NB4 (cell line): ENCODE results near the gene TMEM184C.

ENCODE experiments used
- DNase-seq: peaks from one replicate; pipeline ENCODE4 v3.0.0; 2010; ENCODE audit warnings: low read depth
- H3K4me3 ChIP-seq: one replicate; pipeline ENCODE4 v1.5.1; 2011; ENCODE audit warnings: mild to moderate bottlenecking, low read depth, low read length, moderate library complexity
- MYC ChIP-seq: IDR thresholded peaks from 2 replicates; pipeline ENCODE4 v1.6.1; 2011; ENCODE audit warnings: low read depth, low read length
- POLR2A ChIP-seq: IDR thresholded peaks from 2 replicates; pipeline ENCODE4 v1.6.1; 2011; ENCODE audit warnings: mild to moderate bottlenecking; ENCODE audit not compliant: insufficient read length; ENCODE audit errors: extremely low read depth
- TF ChIP-seq, protein P1 (sequence below): IDR thresholded peaks from 2 replicates; pipeline ENCODE4 v1.6.1; 2011; ENCODE audit warnings: low read depth, low read length
- TF ChIP-seq, protein P2 (sequence below): IDR thresholded peaks from one replicate; pipeline ENCODE4 v1.5.1; 2012; ENCODE audit warnings: low read depth, low read length

The TMEM184C gene

DNA sequence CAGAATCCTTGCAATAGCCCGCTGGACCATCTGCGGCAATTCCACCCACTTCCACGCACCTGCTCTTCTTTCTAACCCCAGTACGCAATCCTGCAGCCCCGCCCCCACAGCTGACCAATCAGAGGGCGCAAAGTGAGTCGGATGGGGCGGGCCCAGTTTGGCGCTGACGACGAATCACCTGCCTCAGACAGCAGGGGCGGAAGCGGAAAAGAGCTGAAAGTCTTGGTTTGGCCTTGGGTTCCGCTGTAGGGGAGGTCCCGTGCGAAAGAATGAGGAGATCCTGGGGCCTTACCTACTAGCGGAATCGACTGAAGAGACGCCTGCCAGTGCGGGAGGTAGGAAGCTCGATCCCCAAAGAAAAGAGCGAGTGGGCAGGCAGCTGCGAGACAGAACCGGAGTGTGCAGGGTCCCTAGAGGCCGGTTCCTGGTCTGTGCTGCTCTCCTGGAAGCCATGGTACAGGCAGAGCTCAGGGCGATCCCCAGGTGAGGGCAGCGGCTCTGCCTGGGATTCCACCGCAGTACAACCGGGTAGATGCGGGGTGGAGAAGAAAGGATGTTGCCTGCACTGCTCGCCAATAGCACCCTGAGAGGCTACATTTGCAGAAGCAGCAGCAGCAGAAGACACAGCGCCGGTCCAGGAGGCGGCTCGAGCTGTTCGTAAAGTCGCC, at the start of gene TMEM184C:
TSS of gene TMEM184C (plus strand) at position 225 of the 668 bp plus-strand sequence. CDS start 560 bp downstream, outside the sequence.
- H3K4me3 ChIP-seq: peak within 1 kb of the TSS; percentile 98
- TF ChIP-seq, protein P1, sequence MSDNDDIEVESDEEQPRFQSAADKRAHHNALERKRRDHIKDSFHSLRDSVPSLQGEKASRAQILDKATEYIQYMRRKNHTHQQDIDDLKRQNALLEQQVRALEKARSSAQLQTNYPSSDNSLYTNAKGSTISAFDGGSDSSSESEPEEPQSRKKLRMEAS: peak; percentile 54
- TF ChIP-seq MYC (no peak), POLR2A (peak; percentile 76)
- peak; percentile 94 for DNase-seq

DNA sequence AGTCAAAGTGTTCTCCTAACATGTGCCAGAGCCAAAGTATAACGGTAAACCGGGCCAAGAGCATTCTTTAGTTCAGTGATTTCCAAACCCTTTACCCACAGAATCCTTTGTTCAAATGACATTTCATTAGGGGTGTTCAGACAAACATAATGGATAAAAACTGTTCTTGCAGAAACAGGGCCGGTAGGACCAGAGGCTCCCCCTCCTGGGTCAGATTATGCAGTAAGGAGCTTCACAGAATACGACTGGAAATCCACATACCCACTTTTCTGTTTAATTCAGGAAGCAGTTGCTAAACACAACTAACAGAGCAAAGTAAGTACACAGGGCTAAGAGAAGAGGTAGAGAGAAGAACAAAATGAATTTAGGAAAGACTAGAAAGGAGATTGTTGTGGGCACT, 46.6 kb upstream of the TMEM184C start:
- H3K4me3 ChIP-seq: no peak overlapping the region
- TF ChIP-seq, protein P1: no peak
- TF ChIP-seq MYC: no peak
- TF ChIP-seq POLR2A: no peak
- TF ChIP-seq, protein P2, sequence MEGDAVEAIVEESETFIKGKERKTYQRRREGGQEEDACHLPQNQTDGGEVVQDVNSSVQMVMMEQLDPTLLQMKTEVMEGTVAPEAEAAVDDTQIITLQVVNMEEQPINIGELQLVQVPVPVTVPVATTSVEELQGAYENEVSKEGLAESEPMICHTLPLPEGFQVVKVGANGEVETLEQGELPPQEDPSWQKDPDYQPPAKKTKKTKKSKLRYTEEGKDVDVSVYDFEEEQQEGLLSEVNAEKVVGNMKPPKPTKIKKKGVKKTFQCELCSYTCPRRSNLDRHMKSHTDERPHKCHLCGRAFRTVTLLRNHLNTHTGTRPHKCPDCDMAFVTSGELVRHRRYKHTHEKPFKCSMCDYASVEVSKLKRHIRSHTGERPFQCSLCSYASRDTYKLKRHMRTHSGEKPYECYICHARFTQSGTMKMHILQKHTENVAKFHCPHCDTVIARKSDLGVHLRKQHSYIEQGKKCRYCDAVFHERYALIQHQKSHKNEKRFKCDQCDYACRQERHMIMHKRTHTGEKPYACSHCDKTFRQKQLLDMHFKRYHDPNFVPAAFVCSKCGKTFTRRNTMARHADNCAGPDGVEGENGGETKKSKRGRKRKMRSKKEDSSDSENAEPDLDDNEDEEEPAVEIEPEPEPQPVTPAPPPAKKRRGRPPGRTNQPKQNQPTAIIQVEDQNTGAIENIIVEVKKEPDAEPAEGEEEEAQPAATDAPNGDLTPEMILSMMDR: no peak
- DNase-seq: no peak

DNA sequence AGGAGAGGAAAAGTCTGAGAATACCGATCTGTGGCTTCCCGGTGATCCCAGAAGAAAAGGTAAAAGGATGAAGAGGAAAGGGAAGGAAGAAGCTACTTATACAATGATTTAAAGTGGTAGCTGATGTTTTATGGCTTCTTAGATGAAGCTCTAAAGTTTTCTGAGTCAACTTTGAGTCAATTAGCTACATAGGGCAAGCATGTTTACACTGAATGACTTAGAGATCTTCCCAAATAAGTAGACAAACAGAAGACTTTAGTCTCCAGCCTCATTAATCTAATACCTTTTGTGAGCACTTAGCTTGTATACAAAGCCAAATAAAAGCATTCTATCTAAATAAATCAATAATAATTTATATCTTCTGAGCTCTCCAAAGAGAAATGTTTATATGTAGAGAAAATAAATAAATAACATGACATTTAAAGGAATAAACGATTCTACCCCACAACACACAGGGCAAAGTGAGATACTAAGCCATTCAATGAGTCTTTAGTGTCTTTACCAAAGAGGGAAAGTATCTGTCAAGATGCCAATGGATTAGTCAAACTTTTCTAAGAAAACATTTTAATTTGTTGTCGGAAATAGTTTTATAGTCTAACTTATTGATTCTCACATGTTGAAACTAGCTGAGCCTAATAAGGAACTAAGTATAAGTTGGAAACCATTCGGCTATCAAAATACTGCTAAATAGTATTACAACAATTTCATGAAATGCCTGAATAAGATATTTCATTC, 46.0 kb upstream of the TMEM184C start:
- TF ChIP-seq MYC: no peak
- no peak for TF ChIP-seq POLR2A
- TF ChIP-seq, protein P1: no peak
- TF ChIP-seq, protein P2: no peak
- DNase-seq: no peak
- H3K4me3 ChIP-seq: no peak overlapping the region

DNA sequence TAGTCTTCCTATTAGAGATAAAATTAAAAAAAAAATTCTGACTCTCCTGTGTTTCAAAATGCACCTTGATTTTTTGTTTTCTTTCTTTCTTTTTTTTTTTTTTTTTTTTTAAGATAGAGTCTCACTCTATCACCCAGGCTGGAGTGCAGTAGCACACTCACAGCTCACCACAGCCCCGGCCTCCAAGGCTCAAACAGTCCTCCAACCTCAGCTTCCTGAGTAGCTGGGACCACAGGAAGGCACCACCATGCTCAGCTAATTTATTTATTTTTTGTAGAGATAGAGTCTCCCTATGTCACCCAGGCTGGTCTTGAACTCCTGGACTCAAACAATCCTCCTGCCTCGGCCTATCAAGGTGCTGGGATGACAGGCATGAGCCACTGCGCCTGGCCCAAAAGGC, 41.1 kb upstream of the TMEM184C start:
- TF ChIP-seq, protein P1: no peak
- TF ChIP-seq POLR2A (no peak), MYC (no peak)
- TF ChIP-seq, protein P2: no peak
- H3K4me3 ChIP-seq: no peak overlapping the region
- no peak for DNase-seq

DNA sequence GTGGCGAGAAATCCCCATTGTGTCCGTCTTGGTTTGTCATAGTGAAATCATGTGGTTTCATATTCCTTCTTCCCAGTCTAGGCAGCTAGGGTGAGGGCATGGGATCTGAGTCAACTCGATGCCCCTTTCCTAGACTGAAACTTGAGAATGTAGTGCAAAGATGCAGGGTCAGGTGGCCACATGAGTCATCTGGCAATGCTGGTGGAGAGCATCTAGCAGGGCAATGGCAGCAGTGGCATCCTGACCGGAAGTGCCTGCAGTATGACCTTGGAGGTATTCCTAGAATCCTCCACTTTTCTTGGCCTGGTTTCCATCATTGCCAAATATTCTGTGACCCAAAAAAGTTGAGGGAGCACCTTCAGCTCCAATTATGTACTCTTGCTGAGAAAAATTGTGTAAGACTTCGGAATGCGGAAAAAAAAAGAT, 39.1 kb upstream of the TMEM184C start:
- no peak overlapping the region for H3K4me3 ChIP-seq
- DNase-seq: no peak
- TF ChIP-seq, protein P1: no peak
- no peak for TF ChIP-seq MYC
- TF ChIP-seq, protein P2: no peak
- no peak for TF ChIP-seq POLR2A

DNA sequence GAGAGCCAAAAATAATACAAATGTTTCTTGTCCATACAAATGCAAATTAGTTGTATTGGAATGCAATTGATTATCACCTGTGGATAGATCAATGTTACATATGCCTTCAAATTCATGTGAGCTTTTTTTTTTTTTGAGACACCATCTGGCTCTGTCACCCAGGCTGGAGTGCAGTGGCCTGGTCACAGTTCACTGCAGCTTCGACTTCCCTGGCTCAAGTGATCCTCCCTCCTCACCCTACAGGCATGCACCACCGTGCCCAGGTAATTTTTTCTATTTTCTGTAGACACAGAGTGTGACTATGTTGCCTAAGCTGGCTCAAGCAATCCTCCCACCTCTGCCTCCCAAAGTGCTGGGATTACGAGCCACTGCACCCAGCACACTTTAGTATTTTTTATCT, 38.6 kb upstream of the TMEM184C start:
- DNase-seq: no peak
- no peak for TF ChIP-seq POLR2A
- TF ChIP-seq, protein P2: no peak

More for the DNA sequence above, 38.6 kb upstream of the TMEM184C start:
- no peak overlapping the region for H3K4me3 ChIP-seq
